Mesothelial cell of epicardium (in vitro differentiated cells): Measurements from ENCODE around the gene LCMT1. TPM values are rescaled to one million over a fixed set of nuclear protein-coding genes. Genes with fewer than 3 reads are reported as not detected.

Experiments used
- DNase-seq, 2 experiments: peaks; one replicate each; pipeline ENCODE4 v3.0.0; 2021; ENCODE audit warnings: low spot score in 2 of 2; ENCODE audit not compliant: unreplicated experiment in 2 of 2
- H3K27ac Mint-ChIP-seq: 2 replicates; pipeline ENCODE4 v1.8.0; 2021; ENCODE audit warnings: mixed read lengths
- H3K27me3 Mint-ChIP-seq: 2 replicates; pipeline ENCODE4 v1.8.0; 2021; ENCODE audit warnings: low read depth, mixed read lengths
- H3K36me3 Mint-ChIP-seq: 2 replicates; pipeline ENCODE4 v1.8.0; 2021; ENCODE audit warnings: mixed read lengths
- H3K4me1 Mint-ChIP-seq: 2 replicates; pipeline ENCODE4 v1.8.0; 2021; ENCODE audit warnings: mixed read lengths
- H3K4me3 Mint-ChIP-seq: 2 replicates; pipeline ENCODE4 v1.8.0; 2021; ENCODE audit warnings: mild to moderate bottlenecking, moderate library complexity, mixed read lengths
- H3K9me3 Mint-ChIP-seq: 2 replicates; pipeline ENCODE4 v1.8.0; 2021; ENCODE audit warnings: mixed read lengths
- CTCF ChIP-seq: fragments of 200-600 bp; sonication (generic); IDR thresholded peaks from one replicate; pipeline ENCODE4 v1.5.0; 2021; ENCODE audit warnings: antibody characterized with exemption; ENCODE audit not compliant: unreplicated experiment
- total RNA-seq: library from RNA; stranded (reverse); gene quantifications from 3 replicates; pipeline ENCODE4 v1.2.1, GENCODE V29; 2021

Gene LCMT1
- total RNA-seq, 1 donor from 2014 or later, result 58.5 TPM

- no peak overlapping the region for H3K4me3 Mint-ChIP-seq
- no peak for TF ChIP-seq CTCF
- no peak overlapping the region for H3K27ac Mint-ChIP-seq
- peaks cover 24% of the 10 kb centered on the region for H3K36me3 Mint-ChIP-seq
- DNase-seq, result no peak
- no peaks in the 10 kb centered on the region for H3K9me3 Mint-ChIP-seq
- H3K4me1 Mint-ChIP-seq, result peaks cover 2% of the 10 kb centered on the region
- no peaks in the 10 kb centered on the region for H3K27me3 Mint-ChIP-seq
Measured at GRCh38 chr16:25135254-25135878, 23.8 kb downstream of the LCMT1 start.

GRCh38 chr16:25138130-25138529 is 26.6 kb downstream of the LCMT1 start:
- Mint-ChIP-seq H3K9me3 (no peaks in the 10 kb centered on the region), H3K4me3 (no peak overlapping the region), H3K27ac (no peak overlapping the region), H3K27me3 (no peaks in the 10 kb centered on the region), H3K4me1 (peaks cover 5% of the 10 kb centered on the region), H3K36me3 (peaks cover 35% of the 10 kb centered on the region)
- no peak for TF ChIP-seq CTCF
- DNase-seq, result no peak

DNA sequence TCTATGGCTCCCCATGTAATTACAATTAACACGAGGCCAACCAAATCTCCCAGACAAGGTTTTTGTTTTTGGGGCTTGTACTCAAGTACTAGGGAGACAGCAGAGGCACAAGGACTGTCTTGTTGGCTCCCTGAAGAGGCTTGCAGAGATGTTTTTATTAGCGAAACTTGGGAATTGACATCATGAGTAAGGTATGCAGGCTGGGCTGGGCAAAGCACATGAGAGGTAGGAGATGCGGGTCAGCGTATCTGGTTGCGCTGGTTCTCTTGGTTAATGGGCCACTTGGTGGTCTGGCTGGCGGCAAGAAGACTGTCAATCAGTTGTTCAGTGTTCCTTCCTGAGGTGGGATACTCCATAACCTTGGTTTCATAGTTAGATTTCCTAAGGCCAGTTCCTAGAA is 28.9 kb downstream of the LCMT1 start:
- Mint-ChIP-seq H3K27ac (peak overlapping the region; percentile 80), H3K36me3 (peaks cover 26% of the 10 kb centered on the region), H3K9me3 (no peaks in the 10 kb centered on the region), H3K4me3 (no peak overlapping the region), H3K4me1 (peaks cover 5% of the 10 kb centered on the region), H3K27me3 (no peaks in the 10 kb centered on the region)
- TF ChIP-seq CTCF, result no peak
- DNase-seq, result no peak

DNA sequence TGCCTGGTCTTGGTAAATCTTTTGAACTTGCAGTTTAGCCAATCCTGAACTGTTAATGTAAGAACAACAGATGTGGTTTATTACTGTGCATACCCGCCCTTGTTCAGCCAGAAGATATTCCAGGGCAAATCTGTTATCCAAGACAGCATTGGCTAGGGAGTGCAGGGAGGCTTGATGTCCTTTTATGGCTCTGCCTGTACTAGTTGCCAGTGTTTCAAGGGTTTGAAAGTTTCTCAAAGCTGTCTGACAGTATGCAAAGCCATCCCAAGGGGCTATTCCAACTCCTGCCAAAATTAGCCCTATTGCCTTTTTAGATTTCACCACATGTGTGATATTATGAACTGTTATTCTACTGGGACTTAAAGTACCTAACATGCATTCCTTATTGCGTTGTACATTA is 30.1 kb downstream of the LCMT1 start:
- no peak overlapping the region for H3K27ac Mint-ChIP-seq
- peaks cover 5% of the 10 kb centered on the region for H3K4me1 Mint-ChIP-seq
- peaks cover 26% of the 10 kb centered on the region for H3K36me3 Mint-ChIP-seq
- H3K27me3 Mint-ChIP-seq, result no peaks in the 10 kb centered on the region
- TF ChIP-seq CTCF, result no peak
- no peak overlapping the region for H3K4me3 Mint-ChIP-seq
- no peaks in the 10 kb centered on the region for H3K9me3 Mint-ChIP-seq
- DNase-seq, result no peak

GRCh38 chr16:25143928-25144327 is 32.4 kb downstream of the LCMT1 start:
- H3K4me1 Mint-ChIP-seq, result peaks cover 15% of the 10 kb centered on the region
- H3K4me3 Mint-ChIP-seq, result no peak overlapping the region
- H3K27me3 Mint-ChIP-seq, result peaks cover 7% of the 10 kb centered on the region
- no peaks in the 10 kb centered on the region for H3K9me3 Mint-ChIP-seq
- DNase-seq, result no peak
- H3K36me3 Mint-ChIP-seq, result peaks cover 22% of the 10 kb centered on the region
- TF ChIP-seq CTCF, result no peak
- H3K27ac Mint-ChIP-seq, result no peak overlapping the region
